Neural crest cell (in vitro differentiated cells): ENCODE results near the gene JHY. TPM values are rescaled to one million over a fixed set of nuclear protein-coding genes. Genes with fewer than 3 reads are reported as not detected.
"Not testable (repeated sequence)": the region's sequence is repeated elsewhere in the genome, so short reads cannot be mapped to it uniquely, and the experiment has no call there.

Experiments
- DNase-seq: peaks from one replicate; pipeline ENCODE4 v3.0.0; 2021; ENCODE audit warnings: low read depth, mixed read lengths, low spot score
- H3K27ac Mint-ChIP-seq: one replicate; pipeline ENCODE4 v1.8.0; 2021; ENCODE audit warnings: mild to moderate bottlenecking, mixed read lengths; ENCODE audit not compliant: unreplicated experiment
- H3K27me3 Mint-ChIP-seq: 2 replicates; pipeline ENCODE4 v1.8.0; 2021; ENCODE audit warnings: low read depth, mild to moderate bottlenecking, mixed read lengths
- H3K36me3 Mint-ChIP-seq: 2 replicates; pipeline ENCODE4 v1.8.0; 2021; ENCODE audit warnings: low read depth, mild to moderate bottlenecking, mixed read lengths
- H3K4me1 Mint-ChIP-seq: 2 replicates; pipeline ENCODE4 v1.8.0; 2021; ENCODE audit warnings: mixed read lengths
- H3K4me3 Mint-ChIP-seq: one replicate; pipeline ENCODE4 v1.8.0; 2021; ENCODE audit warnings: mild to moderate bottlenecking, mixed read lengths
- H3K9me3 Mint-ChIP-seq: 2 replicates; pipeline ENCODE4 v1.8.0; 2021; ENCODE audit warnings: mixed read lengths
- CTCF ChIP-seq: fragments of 200-600 bp; sonication (generic); conservative IDR thresholded peaks from 2 replicates; pipeline ENCODE4 v1.5.0; 2021; ENCODE audit warnings: antibody characterized with exemption, mild to moderate bottlenecking
- total RNA-seq: library from RNA; stranded (reverse); gene quantifications from 2 replicates; pipeline ENCODE4 v1.2.1, GENCODE V29; 2021

JHY gene
- total RNA-seq, 1 donor from 2014 or later: 1.9 TPM

- Mint-ChIP-seq H3K27me3 (no peaks in the 10 kb centered on the region), H3K27ac (no peak overlapping the region), H3K4me3 (no peak overlapping the region), H3K4me1 (peaks cover 16% of the 10 kb centered on the region), H3K36me3 (no peaks in the 10 kb centered on the region), H3K9me3 (no peaks in the 10 kb centered on the region)
- DNase-seq: no peak
- TF ChIP-seq CTCF: no peak
Measured at GRCh38 chr11:122852796-122853160, 29.8 kb upstream of the JHY start.

DNA sequence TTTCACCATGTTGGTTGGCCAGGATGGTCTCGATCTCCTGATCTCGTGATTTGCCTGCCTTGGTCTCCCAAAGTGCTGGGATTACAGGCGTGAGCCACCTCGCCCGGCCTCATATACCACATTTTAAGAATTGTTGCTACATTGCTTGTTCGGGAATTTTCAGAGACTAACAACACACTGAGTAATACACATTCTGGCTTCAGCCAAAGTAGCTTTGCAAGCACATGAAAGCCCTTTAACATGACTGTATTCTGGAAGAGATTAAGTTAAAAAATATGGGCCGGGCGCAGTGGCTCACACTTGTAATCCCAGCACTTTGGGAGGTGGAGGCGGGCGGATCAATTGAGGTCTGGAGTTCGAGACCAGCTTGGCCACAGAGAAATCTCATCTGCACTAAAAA is 29.3 kb upstream of the JHY start:
- H3K27me3 Mint-ChIP-seq: no peaks in the 10 kb centered on the region
- no peaks in the 10 kb centered on the region for H3K9me3 Mint-ChIP-seq
- no peak overlapping the region for H3K4me3 Mint-ChIP-seq
- H3K4me1 Mint-ChIP-seq: peaks cover 16% of the 10 kb centered on the region
- no peaks in the 10 kb centered on the region for H3K36me3 Mint-ChIP-seq
- no peak for DNase-seq
- no peak overlapping the region for H3K27ac Mint-ChIP-seq
- TF ChIP-seq CTCF: no peak

- no peaks in the 10 kb centered on the region for H3K36me3 Mint-ChIP-seq
- no peaks in the 10 kb centered on the region for H3K9me3 Mint-ChIP-seq
- no peak overlapping the region for H3K4me3 Mint-ChIP-seq
- peak; percentile 92 for TF ChIP-seq CTCF
- DNase-seq: peak; percentile 74
- H3K4me1 Mint-ChIP-seq: peaks cover 16% of the 10 kb centered on the region
- no peak overlapping the region for H3K27ac Mint-ChIP-seq
- H3K27me3 Mint-ChIP-seq: no peaks in the 10 kb centered on the region
Measured at GRCh38 chr11:122853971-122854446, 28.6 kb upstream of the JHY start.

- H3K27ac Mint-ChIP-seq: no peak overlapping the region
- TF ChIP-seq CTCF: no peak
- no peaks in the 10 kb centered on the region for H3K9me3 Mint-ChIP-seq
- H3K27me3 Mint-ChIP-seq: peaks cover 21% of the 10 kb centered on the region
- H3K4me3 Mint-ChIP-seq: no peak overlapping the region
- no peaks in the 10 kb centered on the region for H3K36me3 Mint-ChIP-seq
- H3K4me1 Mint-ChIP-seq: no peaks in the 10 kb centered on the region
- no peak for DNase-seq
Measured at GRCh38 chr11:122861631-122862030, 20.9 kb upstream of the JHY start.

GRCh38 chr11:122862091-122862490 is 20.5 kb upstream of the JHY start:
- TF ChIP-seq CTCF: no peak
- Mint-ChIP-seq H3K9me3 (no peaks in the 10 kb centered on the region), H3K27me3 (peaks cover 21% of the 10 kb centered on the region), H3K4me1 (no peaks in the 10 kb centered on the region), H3K36me3 (no peaks in the 10 kb centered on the region), H3K4me3 (no peak overlapping the region), H3K27ac (no peak overlapping the region)
- DNase-seq: no peak

DNA sequence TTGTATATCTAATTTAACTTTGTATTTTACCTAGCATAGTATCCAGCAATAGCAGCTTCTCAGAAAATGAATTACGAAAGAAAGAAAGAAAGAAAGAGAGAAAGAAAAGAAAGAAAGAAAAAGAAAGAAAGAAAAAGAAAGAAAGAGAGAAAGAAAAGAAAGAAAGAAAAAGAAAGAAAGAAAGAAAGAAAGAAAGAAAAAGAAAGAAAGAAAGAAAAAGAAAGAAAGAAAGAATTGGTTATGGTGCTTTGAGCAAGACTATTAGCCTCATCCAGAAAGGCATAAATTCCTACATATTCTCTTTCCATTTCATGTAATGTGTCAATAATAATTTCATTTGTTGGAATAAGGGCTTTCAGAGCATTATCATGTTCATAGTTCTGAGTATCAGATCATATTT is 19.4 kb upstream of the JHY start:
- peaks cover 21% of the 10 kb centered on the region for H3K27me3 Mint-ChIP-seq
- not testable (repeated sequence) for H3K27ac Mint-ChIP-seq, H3K4me3 Mint-ChIP-seq, H3K9me3 Mint-ChIP-seq, H3K4me1 Mint-ChIP-seq, H3K36me3 Mint-ChIP-seq, DNase-seq
